SK-N-SH (cell line): ENCODE results near the gene TPO. TPM values are rescaled to one million over a fixed set of nuclear protein-coding genes. Genes with fewer than 3 reads are reported as not detected.

ENCODE experiments used
- CTCF ChIA-PET: fragments of 300-600, 350-600 bp; formaldehyde crosslinking; extraction: SDS; loops from one replicate; lab custom pipeline; 2021; lab: Yijun Ruan, JAX
- POLR2A ChIA-PET: fragments of 350-600 bp; sonication (Branson Sonifier 250); formaldehyde crosslinking; extraction: SDS; loops from one replicate; lab custom pipeline; 2020; ENCODE audit warnings: antibody characterized with exemption, inconsistent platforms; lab: Yijun Ruan, JAX
- DNase-seq: peaks from one replicate; pipeline ENCODE4 v3.0.0; 2012
- H2AFZ ChIP-seq: fragments of 200-600 bp; sonication (generic); 2 replicates; pipeline ENCODE4 v1.8.1; 2016; ENCODE audit warnings: antibody characterized with exemption, mild to moderate bottlenecking, low read depth
- H3F3A ChIP-seq: fragments of 200-600 bp; sonication (generic); replicated peaks from 2 replicates; pipeline ENCODE3; 2016; ENCODE audit warnings: antibody characterized with exemption, mild to moderate bottlenecking; ENCODE audit not compliant: insufficient read depth
- H3K27ac ChIP-seq, 2 experiments: fragments of 200-500 bp in 1 of 2; fragments of 200-600 bp in 1 of 2; sonication (Bioruptor generic) in 1 of 2; sonication (generic), shearing (Covaris generic) in 1 of 2; 2 replicates each; pipeline versions ENCODE4 v1.5.1 to v1.6.1; 2014 to 2016; ENCODE audit warnings: low read depth in 2 of 2, inconsistent platforms in 1 of 2, low read length in 1 of 2, mild to moderate bottlenecking in 1 of 2, mixed read lengths in 1 of 2
- H3K27me3 ChIP-seq: fragments of 200-600 bp; sonication (generic), shearing (Covaris generic); 2 replicates; pipeline ENCODE4 v1.6.1; 2016; ENCODE audit warnings: mixed run types; ENCODE audit not compliant: insufficient read depth
- H3K36me3 ChIP-seq, 2 experiments: fragments of 200-500 bp in 1 of 2; fragments of 200-600 bp in 1 of 2; sonication (Bioruptor generic) in 1 of 2; sonication (generic) in 1 of 2; replicated peaks in 1 of 2; 2 replicates each; pipeline versions ENCODE3 to v1.5.1; 2014 to 2016; ENCODE audit warnings: low read length in 1 of 2, mild to moderate bottlenecking in 1 of 2; ENCODE audit not compliant: insufficient read depth in 2 of 2, control insufficient read depth in 1 of 2
- H3K4me1 ChIP-seq, 2 experiments: fragments of 200-500 bp in 1 of 2; fragments of 200-600 bp in 1 of 2; sonication (Bioruptor generic) in 1 of 2; sonication (generic), shearing (Covaris generic) in 1 of 2; 2 replicates each; pipeline versions ENCODE4 v1.5.1 to v1.6.1; 2014 to 2016; ENCODE audit warnings: low read depth in 1 of 2, low read length in 1 of 2, mixed run types in 1 of 2; ENCODE audit not compliant: insufficient read depth in 2 of 2, control insufficient read depth in 1 of 2
- H3K4me2 ChIP-seq: fragments of 200-600 bp; sonication (generic), shearing (Covaris generic); 2 replicates; pipeline ENCODE4 v1.6.1; 2017; ENCODE audit warnings: mixed run types
- H3K4me3 ChIP-seq, 2 experiments: fragments of 200-500 bp in 1 of 2; fragments of 200-600 bp in 1 of 2; sonication (Bioruptor generic) in 1 of 2; sonication (generic), shearing (Covaris generic) in 1 of 2; 2 replicates each; pipeline versions ENCODE4 v1.5.1 to v1.8.1; 2014 to 2016; ENCODE audit warnings: low read depth in 2 of 2, inconsistent platforms in 1 of 2, low read length in 1 of 2, mild to moderate bottlenecking in 1 of 2, mixed read lengths in 1 of 2, moderate library complexity in 1 of 2
- H3K79me2 ChIP-seq: fragments of 200-600 bp; sonication (generic); 2 replicates; pipeline ENCODE4 v1.8.1; 2017; ENCODE audit warnings: mild to moderate bottlenecking; ENCODE audit not compliant: insufficient read depth
- H3K9ac ChIP-seq: fragments of 200-600 bp; sonication (generic); 2 replicates; pipeline ENCODE4 v1.6.1; 2017; ENCODE audit warnings: mixed run types
- H3K9me2 ChIP-seq: fragments of 200-600 bp; sonication (generic); 2 replicates; pipeline ENCODE4 v1.6.1; 2017; ENCODE audit warnings: mixed run types
- H3K9me3 ChIP-seq: fragments of 200-600 bp; sonication (generic); 2 replicates; pipeline ENCODE4 v1.6.1; 2017; ENCODE audit warnings: mixed run types, mild to moderate bottlenecking, moderate library complexity
- H4K20me1 ChIP-seq: fragments of 200-600 bp; sonication (generic); 2 replicates; pipeline ENCODE4 v1.6.1; 2017; ENCODE audit warnings: mild to moderate bottlenecking, mixed run types; ENCODE audit not compliant: insufficient read depth
- CTCF ChIP-seq: fragments of 200-600 bp; sonication (generic); IDR thresholded peaks from 2 replicates; pipeline ENCODE4 v1.6.1; 2017; ENCODE audit warnings: antibody characterized with exemption, mild to moderate bottlenecking, moderate library complexity
- EP300 ChIP-seq, 2 experiments: IDR thresholded peaks; 2 replicates each; pipeline versions ENCODE4 v1.4.0 to v1.6.1; 2012; ENCODE audit warnings: borderline replicate concordance in 1 of 2, low read depth in 1 of 2, low read length in 1 of 2
- FOSL2 ChIP-seq: IDR thresholded peaks from 2 replicates; pipeline ENCODE4 v1.4.0; 2012; ENCODE audit warnings: low read depth, mild to moderate bottlenecking, moderate library complexity, borderline replicate concordance
- GATA2 ChIP-seq: sonication (generic); formaldehyde crosslinking; IDR thresholded peaks from 2 replicates; pipeline ENCODE4 v1.5.0; 2020; ENCODE audit warnings: mild to moderate bottlenecking, missing genetic modification reagents
- JUND ChIP-seq: IDR thresholded peaks from 2 replicates; pipeline ENCODE4 v1.4.0; 2012
- POLR2AphosphoS5 ChIP-seq: IDR thresholded peaks from 2 replicates; pipeline ENCODE4 v1.6.1; 2012; ENCODE audit warnings: low read depth, low read length
- RXRA ChIP-seq: IDR thresholded peaks from 2 replicates; pipeline ENCODE4 v1.4.0; 2012; ENCODE audit warnings: low read depth, mild to moderate bottlenecking, borderline replicate concordance
- ZBTB33 ChIP-seq: IDR thresholded peaks from 2 replicates; pipeline ENCODE4 v1.4.0; 2012; ENCODE audit warnings: low read depth, borderline replicate concordance
- WGBS: methylation state at CpG from one replicate; pipeline ENCODE4 v1.1.6; 2017; ENCODE audit warnings: low lambda C conversion rate; 5-methylcytosine and 5-hydroxymethylcytosine counted together
- polyA plus RNA-seq, 3 experiments: library from polyadenylated mRNA; depleted of rRNA; stranded (reverse); fragments of >200 nt; gene quantifications; 2 replicates each; pipeline ENCODE4 v1.2.3, GENCODE V29; 2012

Gene TPO
- polyA plus RNA-seq, 1 of the 3 experiments (the other 2 are of a cell fraction): not detected

- CTCF ChIA-PET: no interaction called here
- H3K4me1 ChIP-seq: no peaks in the 10 kb centered on the region
- no peak for TF ChIP-seq ZBTB33
- TF ChIP-seq RXRA: no peak
- TF ChIP-seq JUND: no peak
- no peak for TF ChIP-seq POLR2AphosphoS5
- TF ChIP-seq FOSL2: no peak
- no peak for TF ChIP-seq CTCF
- H3F3A ChIP-seq: no peaks in the 10 kb centered on the region
- no peak overlapping the region for H3K4me2 ChIP-seq
- H3K9ac ChIP-seq: no peak overlapping the region
- H3K79me2 ChIP-seq: no peaks in the 10 kb centered on the region
- no peaks in the 10 kb centered on the region for H4K20me1 ChIP-seq
- H3K9me3 ChIP-seq: no peaks in the 10 kb centered on the region
- no peak overlapping the region for H3K27ac ChIP-seq
- DNase-seq: no peak
- H3K4me3 ChIP-seq: no peak overlapping the region
- no peaks in the 10 kb centered on the region for H3K27me3 ChIP-seq
- POLR2A ChIA-PET: no interaction called here
- WGBS: 31% methylated on average over 3 of the region's 3 CpGs
- H3K36me3 ChIP-seq: no peaks in the 10 kb centered on the region
- no peaks in the 10 kb centered on the region for H3K9me2 ChIP-seq
- no peak overlapping the region for H2AFZ ChIP-seq
Observed at GRCh38 chr2:1427086-1427485, 13.8 kb downstream of the TPO start.

GRCh38 chr2:1429895-1430294 lies 16.6 kb downstream of the TPO start:
- Histone ChIP-seq H2AFZ (no peak overlapping the region), H4K20me1 (no peaks in the 10 kb centered on the region), H3K27me3 (no peaks in the 10 kb centered on the region), H3K9ac (no peak overlapping the region), H3K79me2 (no peaks in the 10 kb centered on the region), H3K4me3 (no peak overlapping the region), H3K9me3 (no peaks in the 10 kb centered on the region), H3K9me2 (no peaks in the 10 kb centered on the region), H3K4me2 (no peak overlapping the region), H3K4me1 (no peaks in the 10 kb centered on the region), H3K36me3 (no peaks in the 10 kb centered on the region), H3F3A (no peaks in the 10 kb centered on the region), H3K27ac (no peak overlapping the region)
- DNase-seq: no peak
- no peak for TF ChIP-seq EP300 (IDR thresholded peaks at IDR 0.05; ENCODE audit: borderline replicate concordance in 1 of 2, low read depth in 1 of 2, low read length in 1 of 2)
- no peak for TF ChIP-seq GATA2 (CRISPR knock-in tag)
- POLR2A ChIA-PET: interaction anchor here (0.6 kb wide), 1 partner anchor 9 kb away, joined by 3 read pairs; no protein-coding TSS in a partner anchor
- 25% methylated on average over 2 of the region's 2 CpGs for WGBS
- CTCF ChIA-PET: no interaction called here
